HepG2 (cell line): ENCODE measurements around the gene TMEM129. TPM values are rescaled to one million over a fixed set of nuclear protein-coding genes. Genes with fewer than 3 reads are reported as not detected.

ENCODE experiments used
- CBX2 ChIP-seq, 2 experiments: fragments of 200-600 bp in 1 of 2; sonication (generic); formaldehyde crosslinking in 1 of 2; IDR thresholded peaks; 2 replicates each; pipeline versions ENCODE4 v1.7.0 to v1.8.1; 2018 to 2022; ENCODE audit warnings: low read depth in 2 of 2, low read length in 1 of 2, mild to moderate bottlenecking in 1 of 2, missing genetic modification reagents in 1 of 2
- DPF2 ChIP-seq: sonication (generic); formaldehyde crosslinking; IDR thresholded peaks from 2 replicates; pipeline ENCODE4 v1.4.0; 2020; ENCODE audit warnings: mild to moderate bottlenecking, low read depth, missing genetic modification reagents, borderline replicate concordance
- FOXM1 ChIP-seq: sonication (generic); formaldehyde crosslinking; IDR thresholded peaks from 2 replicates; pipeline ENCODE4 v1.5.0; 2020; ENCODE audit warnings: missing genetic modification reagents
- HMG20A ChIP-seq: IDR thresholded peaks from 2 replicates; pipeline ENCODE4 v1.6.1; 2016; ENCODE audit warnings: borderline replicate concordance
- HNRNPL ChIP-seq: fragments of 200-400 bp; formaldehyde crosslinking; IDR thresholded peaks from 2 replicates; pipeline ENCODE4 v1.6.1; 2017; ENCODE audit warnings: mild to moderate bottlenecking, low read depth, low read length
- KAT7 ChIP-seq: IDR thresholded peaks from 2 replicates; pipeline ENCODE4 v1.6.1; 2018; ENCODE audit warnings: borderline replicate concordance, missing compliant biosample characterization
- KLF6 ChIP-seq: IDR thresholded peaks from 2 replicates; pipeline ENCODE4 v1.8.0; 2016; ENCODE audit warnings: missing biosample characterization, missing genetic modification reagents
- MEF2D ChIP-seq: sonication (generic); formaldehyde crosslinking; IDR thresholded peaks from 2 replicates; pipeline ENCODE4 v1.5.1; 2020; ENCODE audit warnings: mild to moderate bottlenecking, missing genetic modification reagents
- MXI1 ChIP-seq: IDR thresholded peaks from 3 replicates; pipeline ENCODE4 v1.6.1; 2012; ENCODE audit warnings: low read depth, low read length, inconsistent platforms, borderline replicate concordance
- PBX3 ChIP-seq: sonication (generic); formaldehyde crosslinking; IDR thresholded peaks from 2 replicates; pipeline ENCODE4 v1.8.1; 2023; ENCODE audit warnings: missing genetic modification reagents, inconsistent platforms, borderline replicate concordance
- PCBP2 ChIP-seq: fragments of 200-400 bp; formaldehyde crosslinking; optimal IDR thresholded peaks from 2 replicates; pipeline ENCODE3; 2018; ENCODE audit warnings: low read length, low read depth; ENCODE audit not compliant: poor library complexity, severe bottlenecking
- PRDM4 ChIP-seq: sonication (generic); formaldehyde crosslinking; IDR thresholded peaks from 2 replicates; pipeline ENCODE4 v1.9.0; 2021; ENCODE audit warnings: missing genetic modification reagents, borderline replicate concordance
- PREB ChIP-seq: sonication (generic); formaldehyde crosslinking; IDR thresholded peaks from 2 replicates; pipeline ENCODE4 v1.4.0; 2020; ENCODE audit warnings: missing genetic modification reagents
- SALL2 ChIP-seq: sonication (generic); formaldehyde crosslinking; IDR thresholded peaks from 2 replicates; pipeline ENCODE4 v1.8.1; 2023; ENCODE audit warnings: mild to moderate bottlenecking, missing genetic modification reagents, inconsistent platforms
- SRF ChIP-seq: IDR thresholded peaks from 2 replicates; pipeline ENCODE4 v1.6.1; 2011; ENCODE audit warnings: mild to moderate bottlenecking, low read depth, low read length, moderate library complexity
- TFDP1 ChIP-seq: IDR thresholded peaks from 2 replicates; pipeline ENCODE4 v1.6.1; 2016; ENCODE audit warnings: missing compliant biosample characterization, missing genetic modification reagents, borderline replicate concordance
- TOE1 ChIP-seq: sonication (generic); formaldehyde crosslinking; IDR thresholded peaks from 2 replicates; pipeline ENCODE4 v1.4.0; 2020; ENCODE audit warnings: mild to moderate bottlenecking, missing genetic modification reagents
- ZBTB1 ChIP-seq: sonication (generic); formaldehyde crosslinking; IDR thresholded peaks from 2 replicates; pipeline ENCODE4 v1.4.0; 2020; ENCODE audit warnings: missing genetic modification reagents, borderline replicate concordance
- ZKSCAN5 ChIP-seq: sonication (generic); formaldehyde crosslinking; IDR thresholded peaks from 2 replicates; pipeline ENCODE4 v1.5.1; 2020; ENCODE audit warnings: mild to moderate bottlenecking, missing genetic modification reagents
- ZNF12 ChIP-seq: sonication (generic); formaldehyde crosslinking; IDR thresholded peaks from 2 replicates; pipeline ENCODE4 v1.5.0; 2020; ENCODE audit warnings: missing genetic modification reagents
- ZNF354B ChIP-seq: sonication (generic); formaldehyde crosslinking; IDR thresholded peaks from 2 replicates; pipeline ENCODE4 v1.8.0; 2022; ENCODE audit warnings: mild to moderate bottlenecking, missing genetic modification reagents
- ZNF619 ChIP-seq: sonication (generic); formaldehyde crosslinking; IDR thresholded peaks from 2 replicates; pipeline ENCODE4 v1.4.0; 2020; ENCODE audit warnings: mild to moderate bottlenecking, missing genetic modification reagents
- ZNF709 ChIP-seq: sonication (generic); formaldehyde crosslinking; IDR thresholded peaks from 2 replicates; pipeline ENCODE4 v1.5.0; 2020; ENCODE audit warnings: mild to moderate bottlenecking, missing genetic modification reagents
- ZNF773 ChIP-seq: sonication (generic); formaldehyde crosslinking; IDR thresholded peaks from 2 replicates; pipeline ENCODE4 v1.4.0; 2020; ENCODE audit warnings: missing genetic modification reagents, borderline replicate concordance
- ZNF788 ChIP-seq: sonication (generic); formaldehyde crosslinking; IDR thresholded peaks from 2 replicates; pipeline ENCODE4 v1.5.0; 2020; ENCODE audit warnings: mild to moderate bottlenecking, missing genetic modification reagents, borderline replicate concordance
- polyA plus RNA-seq, 8 experiments: library from polyadenylated mRNA; depleted of rRNA in 3 of 8; stranded (reverse) in 7 of 8; unstranded in 1 of 8; fragments of >200 nt; fragmentation: Illumina TruSeq in 4 of 8; extraction: Trizol in 4 of 8; gene quantifications; 2 replicates each; pipeline versions ENCODE4 v1.2.1 to v1.2.3, GENCODE V29; 2011 to 2016; ENCODE audit warnings: low read depth in 4 of 8, missing spikeins in 1 of 8, mixed read lengths in 1 of 8; ENCODE audit not compliant: insufficient read depth in 1 of 8
- total RNA-seq, 5 experiments: library from RNA; depleted of rRNA; stranded (reverse); fragments of >200 nt; fragmentation: Illumina TruSeq; extraction: Trizol; gene quantifications; 2 replicates each; pipeline ENCODE4 v1.2.3, GENCODE V29; 2016; ENCODE audit warnings: low read depth in 1 of 5

TMEM129 gene
- total and polyA plus RNA-seq, 2 of the 13 experiments (the other 11 are each of a cell fraction or from before 2014, with no cell fraction given), result 19.0 to 25.8 TPM

- no peak for TF ChIP-seq ZNF12 (CRISPR knock-in tag)
- no peak for TF ChIP-seq HNRNPL
- no peak for TF ChIP-seq FOXM1 (CRISPR knock-in tag)
- TF ChIP-seq KAT7, result no peak
- no peak for TF ChIP-seq PBX3
- no peak for TF ChIP-seq ZNF709 (CRISPR knock-in tag)
- TF ChIP-seq PCBP2, result no peak
- TF ChIP-seq ZNF788 (CRISPR knock-in tag), result no peak
- no peak for TF ChIP-seq ZNF773
- no peak for TF ChIP-seq ZNF619 (CRISPR knock-in tag)
- TF ChIP-seq MXI1, result peak; percentile 53; the same call in 1 of the 3 replicates
- no peak for TF ChIP-seq PREB (CRISPR knock-in tag)
- TF ChIP-seq TOE1, result no peak
- 0 out of 2 replicates have a peak, but pooled peaks have one; percentile 23 for TF ChIP-seq TFDP1
- no peak for TF ChIP-seq MEF2D (CRISPR knock-in tag)
- no peak for TF ChIP-seq ZNF354B
- TF ChIP-seq DPF2 (CRISPR knock-in tag), result no peak
- no peak for TF ChIP-seq CBX2 (IDR thresholded peaks at IDR 0.05; ENCODE audit: low read depth, low read length)
- TF ChIP-seq CBX2 (CRISPR knock-in tag; IDR thresholded peaks at IDR 0.05; ENCODE audit: low read depth), result no peak
- no peak for TF ChIP-seq ZKSCAN5 (CRISPR knock-in tag)
- TF ChIP-seq PRDM4 (CRISPR knock-in tag), result no peak
- peak; percentile 34; the same call in 1 of the 2 replicates for TF ChIP-seq KLF6 (CRISPR knock-in tag)
- no peak for TF ChIP-seq SRF
- TF ChIP-seq ZBTB1, result no peak
- no peak for TF ChIP-seq HMG20A (CRISPR knock-in tag)
- TF ChIP-seq SALL2 (CRISPR knock-in tag), result no peak
Measured at GRCh38 chr4:1693131-1693896, 27.8 kb downstream of the TMEM129 start (continued).
